GM23338 (cell line): Measurements from ENCODE around the gene TRPM3.

Experiments used
- JUNB ChIP-seq: IDR thresholded peaks from one replicate; pipeline ENCODE4 v1.6.1; 2016; ENCODE audit warnings: antibody characterized with exemption; ENCODE audit not compliant: unreplicated experiment
- TF ChIP-seq, protein P1 (sequence below): IDR thresholded peaks from one replicate; pipeline ENCODE4 v1.6.1; 2018; ENCODE audit warnings: antibody characterized with exemption; ENCODE audit not compliant: unreplicated experiment
- TF ChIP-seq, protein P2 (sequence below), 2 experiments: fragments of 200-600 bp in 1 of 2; sonication (generic) in 1 of 2; conservative IDR thresholded peaks; 2 replicates each; pipeline versions ENCODE4 v1.5.1 to v1.6.1; 2016 to 2017; ENCODE audit warnings: antibody characterized with exemption in 2 of 2, low read depth in 2 of 2, mild to moderate bottlenecking in 2 of 2, moderate library complexity in 1 of 2

GRCh38 chr9:70910598-70910997 lies 210.8 kb downstream of the TRPM3 start:
- TF ChIP-seq, protein P1, sequence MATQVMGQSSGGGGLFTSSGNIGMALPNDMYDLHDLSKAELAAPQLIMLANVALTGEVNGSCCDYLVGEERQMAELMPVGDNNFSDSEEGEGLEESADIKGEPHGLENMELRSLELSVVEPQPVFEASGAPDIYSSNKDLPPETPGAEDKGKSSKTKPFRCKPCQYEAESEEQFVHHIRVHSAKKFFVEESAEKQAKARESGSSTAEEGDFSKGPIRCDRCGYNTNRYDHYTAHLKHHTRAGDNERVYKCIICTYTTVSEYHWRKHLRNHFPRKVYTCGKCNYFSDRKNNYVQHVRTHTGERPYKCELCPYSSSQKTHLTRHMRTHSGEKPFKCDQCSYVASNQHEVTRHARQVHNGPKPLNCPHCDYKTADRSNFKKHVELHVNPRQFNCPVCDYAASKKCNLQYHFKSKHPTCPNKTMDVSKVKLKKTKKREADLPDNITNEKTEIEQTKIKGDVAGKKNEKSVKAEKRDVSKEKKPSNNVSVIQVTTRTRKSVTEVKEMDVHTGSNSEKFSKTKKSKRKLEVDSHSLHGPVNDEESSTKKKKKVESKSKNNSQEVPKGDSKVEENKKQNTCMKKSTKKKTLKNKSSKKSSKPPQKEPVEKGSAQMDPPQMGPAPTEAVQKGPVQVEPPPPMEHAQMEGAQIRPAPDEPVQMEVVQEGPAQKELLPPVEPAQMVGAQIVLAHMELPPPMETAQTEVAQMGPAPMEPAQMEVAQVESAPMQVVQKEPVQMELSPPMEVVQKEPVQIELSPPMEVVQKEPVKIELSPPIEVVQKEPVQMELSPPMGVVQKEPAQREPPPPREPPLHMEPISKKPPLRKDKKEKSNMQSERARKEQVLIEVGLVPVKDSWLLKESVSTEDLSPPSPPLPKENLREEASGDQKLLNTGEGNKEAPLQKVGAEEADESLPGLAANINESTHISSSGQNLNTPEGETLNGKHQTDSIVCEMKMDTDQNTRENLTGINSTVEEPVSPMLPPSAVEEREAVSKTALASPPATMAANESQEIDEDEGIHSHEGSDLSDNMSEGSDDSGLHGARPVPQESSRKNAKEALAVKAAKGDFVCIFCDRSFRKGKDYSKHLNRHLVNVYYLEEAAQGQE = no peak
- TF ChIP-seq, protein P2, sequence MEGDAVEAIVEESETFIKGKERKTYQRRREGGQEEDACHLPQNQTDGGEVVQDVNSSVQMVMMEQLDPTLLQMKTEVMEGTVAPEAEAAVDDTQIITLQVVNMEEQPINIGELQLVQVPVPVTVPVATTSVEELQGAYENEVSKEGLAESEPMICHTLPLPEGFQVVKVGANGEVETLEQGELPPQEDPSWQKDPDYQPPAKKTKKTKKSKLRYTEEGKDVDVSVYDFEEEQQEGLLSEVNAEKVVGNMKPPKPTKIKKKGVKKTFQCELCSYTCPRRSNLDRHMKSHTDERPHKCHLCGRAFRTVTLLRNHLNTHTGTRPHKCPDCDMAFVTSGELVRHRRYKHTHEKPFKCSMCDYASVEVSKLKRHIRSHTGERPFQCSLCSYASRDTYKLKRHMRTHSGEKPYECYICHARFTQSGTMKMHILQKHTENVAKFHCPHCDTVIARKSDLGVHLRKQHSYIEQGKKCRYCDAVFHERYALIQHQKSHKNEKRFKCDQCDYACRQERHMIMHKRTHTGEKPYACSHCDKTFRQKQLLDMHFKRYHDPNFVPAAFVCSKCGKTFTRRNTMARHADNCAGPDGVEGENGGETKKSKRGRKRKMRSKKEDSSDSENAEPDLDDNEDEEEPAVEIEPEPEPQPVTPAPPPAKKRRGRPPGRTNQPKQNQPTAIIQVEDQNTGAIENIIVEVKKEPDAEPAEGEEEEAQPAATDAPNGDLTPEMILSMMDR (conservative IDR thresholded peaks at IDR 0.05; ENCODE audit: low read depth in 2 of 2) = no peak
- no peak for TF ChIP-seq JUNB
